Mucosa of descending colon (tissue), 3 donors: ENCODE data around the gene ARHGAP22. TPM values are rescaled to one million over a fixed set of nuclear protein-coding genes. Genes with fewer than 3 reads are reported as not detected.

ENCODE experiments used
- ATAC-seq: fragments of 200-7000 bp; cut with Tn5 transposase; one replicate; pipeline ENCODE4 v1.9.1; 2020; ENCODE audit warnings: mild to moderate bottlenecking, moderate library complexity
- DNase-seq, 3 donors: peaks; one replicate each; pipeline ENCODE4 v3.0.0-alpha.2; 2020
- H3K36me3 ChIP-seq: fragments of 200-600 bp; one replicate; pipeline ENCODE4 v1.8.0; 2021; ENCODE audit warnings: low read depth, mild to moderate bottlenecking
- H3K4me1 ChIP-seq: fragments of 200-600 bp; one replicate; pipeline ENCODE4 v1.8.0; 2021; ENCODE audit warnings: low read depth, mild to moderate bottlenecking
- H3K4me3 ChIP-seq: fragments of 200-600 bp; one replicate; pipeline ENCODE4 v1.8.0; 2021; ENCODE audit warnings: mild to moderate bottlenecking
- H3K9me3 ChIP-seq: fragments of 200-600 bp; one replicate; pipeline ENCODE4 v1.8.0; 2021; ENCODE audit warnings: mild to moderate bottlenecking
- CTCF ChIP-seq: fragments of 200-600 bp; IDR thresholded peaks from one replicate; pipeline ENCODE4 v1.8.0; 2022; ENCODE audit warnings: antibody characterized with exemption, mild to moderate bottlenecking
- intact Hi-C, 2 donors: fragments of 100-400 bp; cut with DNase I in 1 of 2; cut with micrococcal nuclease in 1 of 2; formaldehyde crosslinking; loops; one replicate each; pipeline versions ENCODE4 v1.11.0 to v1.11.1; 2022; cut with DNase I, micrococcal nuclease
- total RNA-seq, 3 donors: library from RNA; stranded (reverse); fragmentation: NEBNext Ultra II Directional in 2 of 3; extraction: Animal tissue kit (Norgen Biotek cat#: 25700) in 2 of 3; gene quantifications; one replicate each; pipeline versions ENCODE4 v1.2.1 to v1.2.4, GENCODE V29; 2021 to 2023
- donor health status: DM: no; HTN: no; CAD: no; lungs with moderate emphysema.
- donor health status: DM: no; HTN: no; CAD: no.
- donor health status: DM: no; HTN: yes; CAD: no.

ARHGAP22 gene
- total RNA-seq, 3 donors from 2014 or later: 0.93 to 5.9 (median 1.3) TPM

- no peak for ATAC-seq
- Histone ChIP-seq H3K4me1 (peaks cover 6% of the 10 kb centered on the region), H3K9me3 (no peaks in the 10 kb centered on the region), H3K36me3 (no peaks in the 10 kb centered on the region), H3K4me3 (no peak overlapping the region)
- TF ChIP-seq CTCF: no peak
- intact Hi-C loops: no loop called here
- no peak for DNase-seq
Observed at GRCh38 chr10:48520594-48520993, 84.3 kb downstream of the ARHGAP22 start.

DNA sequence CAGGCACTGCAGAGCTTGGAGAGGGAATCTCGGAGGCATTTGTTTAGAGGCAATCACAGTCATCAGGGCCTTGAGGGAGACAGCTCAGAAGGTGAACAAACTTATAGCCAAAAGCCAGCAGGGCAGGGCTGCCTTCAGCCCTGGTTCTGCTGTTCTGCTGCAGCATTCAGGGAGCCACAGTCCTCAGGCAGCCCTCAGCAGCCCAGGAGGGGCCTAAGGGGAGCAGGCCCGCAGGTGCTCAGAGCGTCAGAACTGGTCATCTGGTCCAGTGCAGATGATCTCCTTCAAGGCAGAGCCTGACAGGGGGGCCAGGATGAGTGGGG lies 84.7 kb downstream of the ARHGAP22 start:
- intact Hi-C loops: no loop called here
- ATAC-seq (no peak), DNase-seq (no peak)
- no peak for TF ChIP-seq CTCF
- Histone ChIP-seq H3K36me3 (no peaks in the 10 kb centered on the region), H3K9me3 (peaks cover 1% of the 10 kb centered on the region), H3K4me3 (no peak overlapping the region), H3K4me1 (peaks cover 6% of the 10 kb centered on the region)

DNA sequence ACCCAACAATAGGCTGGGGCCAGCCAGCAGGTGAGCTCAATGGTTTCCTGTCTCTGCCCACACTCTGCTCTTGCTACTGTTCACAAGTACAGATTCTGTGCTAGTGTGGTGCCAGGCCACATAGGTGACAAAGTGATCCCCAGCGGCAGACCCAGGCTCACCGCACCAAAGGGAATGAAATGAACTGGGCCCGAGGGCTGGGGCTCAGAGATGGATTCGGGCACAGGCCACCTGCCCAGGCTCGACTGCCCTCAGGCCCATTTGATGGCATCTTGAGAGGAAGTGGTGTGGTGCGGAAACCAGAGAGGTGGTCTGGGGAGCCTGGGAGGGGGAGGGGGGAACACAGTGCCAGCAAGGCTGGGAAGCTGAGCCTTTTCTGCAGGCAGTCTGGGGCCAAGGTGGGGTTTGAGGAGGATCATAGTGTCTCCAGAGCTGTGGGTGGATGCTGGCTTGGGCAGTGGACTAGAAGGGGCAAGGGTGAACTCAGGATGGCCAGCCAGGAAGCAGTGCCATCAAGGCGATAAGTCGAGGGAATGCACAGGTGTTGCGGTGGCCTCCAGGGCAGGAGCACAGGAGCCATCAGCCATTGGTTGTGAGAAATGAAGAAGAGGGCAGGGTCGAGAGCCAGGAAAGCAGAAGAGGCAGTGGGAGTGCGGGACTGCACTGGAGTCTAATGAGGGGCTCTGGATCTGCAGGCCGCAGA lies 85.2 kb downstream of the ARHGAP22 start:
- H3K4me1 ChIP-seq: peaks cover 6% of the 10 kb centered on the region
- no peak for TF ChIP-seq CTCF
- H3K36me3 ChIP-seq: no peaks in the 10 kb centered on the region
- H3K4me3 ChIP-seq: no peak overlapping the region
- no peak for ATAC-seq
- DNase-seq: no peak
- H3K9me3 ChIP-seq: peaks cover 6% of the 10 kb centered on the region
- intact Hi-C loops: no loop called here

GRCh38 chr10:48518986-48519385 lies 85.9 kb downstream of the ARHGAP22 start:
- intact Hi-C loops: no loop called here
- no peaks in the 10 kb centered on the region for H3K36me3 ChIP-seq
- peaks cover 6% of the 10 kb centered on the region for H3K4me1 ChIP-seq
- TF ChIP-seq CTCF: no peak
- ATAC-seq: no peak
- no peak for DNase-seq
- H3K4me3 ChIP-seq: no peak overlapping the region
- peaks cover 13% of the 10 kb centered on the region for H3K9me3 ChIP-seq

DNA sequence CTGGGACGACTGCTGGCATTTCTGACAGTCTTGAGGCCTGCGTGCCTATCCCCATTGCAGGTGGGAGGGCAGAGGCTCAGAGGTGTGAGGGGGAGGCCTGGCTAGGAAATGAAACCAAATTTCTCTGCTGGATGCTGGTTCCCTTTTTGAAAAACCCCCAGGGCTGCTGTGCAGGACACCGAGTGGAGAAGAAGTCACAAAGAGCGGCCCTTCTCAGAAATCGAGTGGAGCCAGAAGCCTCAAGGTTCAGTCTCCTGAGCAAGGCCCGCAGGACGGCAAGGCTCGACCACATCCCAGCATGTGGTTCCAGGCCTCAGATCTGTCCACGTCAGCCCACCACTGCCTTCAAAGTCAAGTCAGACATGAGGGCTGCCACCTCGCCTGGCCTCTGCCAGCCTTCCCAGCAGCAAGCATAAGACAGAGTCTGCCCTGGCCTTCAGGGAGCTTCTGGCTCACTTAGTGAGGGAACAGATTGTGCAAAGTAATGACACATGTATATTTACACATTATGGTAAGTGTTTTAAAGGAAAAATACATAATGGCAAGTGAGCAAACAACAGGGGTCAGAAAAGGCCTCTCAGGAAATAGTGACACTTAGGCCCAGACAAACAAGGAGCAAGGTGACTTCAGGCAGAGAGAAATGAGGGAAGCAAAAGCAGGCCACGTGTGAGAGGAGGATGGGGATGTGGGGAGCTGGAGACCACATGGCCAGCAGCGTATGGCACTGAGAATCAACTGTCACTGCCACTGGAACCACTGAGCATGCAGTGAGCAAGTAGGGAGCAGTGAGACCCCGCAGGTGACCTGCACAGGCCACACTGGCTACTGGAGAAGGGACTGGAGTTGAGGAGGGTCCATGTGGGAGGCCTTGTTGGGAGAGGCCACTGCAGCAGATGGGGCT lies 86.7 kb downstream of the ARHGAP22 start:
- ATAC-seq: peak; percentile 9
- intact Hi-C loops: no loop called here
- TF ChIP-seq CTCF: no peak
- DNase-seq: no peak
- no peak overlapping the region for H3K4me3 ChIP-seq
- H3K9me3 ChIP-seq: peaks cover 17% of the 10 kb centered on the region
- H3K36me3 ChIP-seq: no peaks in the 10 kb centered on the region
- peaks cover 2% of the 10 kb centered on the region for H3K4me1 ChIP-seq
